ENCODE results near the gene PPP1R14C. TPM values are rescaled to one million over a fixed set of nuclear protein-coding genes. Genes with fewer than 3 reads are reported as not detected.
A peak's percentile ranks its signal among the peaks of the same experiment; 100 is the strongest.

PPP1R14C gene
- total and polyA plus RNA-seq, 4 donors, result 6.5 to 68.4 (median 24.0) TPM

- WGBS, 2 donors, result 74 to 90% methylated on average over 6 of the region's 6 CpGs
- Histone ChIP-seq H3K4me1 (ENCODE audit: control insufficient read depth in 5 of 5, insufficient read depth in 5 of 5, low read length in 5 of 5) (peaks cover 0 to 16% (median 6%) of the 10 kb centered on the region in 5 donors), H3K9me3 (ENCODE audit: control insufficient read depth in 4 of 4, insufficient read depth in 3 of 4, low read length in 3 of 4) (peaks cover 0 to 5% (median 2%) of the 10 kb centered on the region in 4 donors), H3K36me3 (ENCODE audit: control insufficient read depth in 4 of 4, insufficient read depth in 4 of 4, low read length in 4 of 4) (no peaks in the 10 kb centered on the region), H3K27ac (ENCODE audit: low read depth in 1 of 2, low read length in 1 of 2) (no peak overlapping the region), H3K4me3 (no peak overlapping the region), H3K27me3 (ENCODE audit: control insufficient read depth in 3 of 3, insufficient read depth in 3 of 3, low read length in 2 of 3) (peaks cover 0 to 2% (median 0%) of the 10 kb centered on the region in 3 donors), H3K9ac (ENCODE audit: insufficient read depth in 1 of 2, low read length in 2 of 2) (no peak overlapping the region)
- DNase-seq, result peak in 1 of 3 donors; percentile 38
- ATAC-seq (ENCODE audit: insufficient read depth, low FRiP score), result no peak
- TF ChIP-seq CTCF (IDR thresholded peaks at IDR 0.05; ENCODE audit: control extremely low read depth, extremely low read depth), result no peak
These were observed 108.8 kb downstream of the PPP1R14C start for GRCh38 chr6:150251566-150252186.

- ATAC-seq (ENCODE audit: insufficient read depth, low FRiP score) (peak; percentile 60), DNase-seq (no peak)
- Histone ChIP-seq H3K27me3 (ENCODE audit: control insufficient read depth in 3 of 3, insufficient read depth in 3 of 3, low read length in 2 of 3) (peaks cover 0 to 2% (median 0%) of the 10 kb centered on the region in 3 donors), H3K9ac (ENCODE audit: insufficient read depth in 1 of 2, low read length in 2 of 2) (no peak overlapping the region), H3K4me1 (ENCODE audit: control insufficient read depth in 5 of 5, insufficient read depth in 5 of 5, low read length in 5 of 5) (peaks cover 0 to 16% (median 6%) of the 10 kb centered on the region in 5 donors), H3K27ac (ENCODE audit: low read depth in 1 of 2, low read length in 1 of 2) (peak overlapping the region in 1 of 2 donors; percentile 43), H3K36me3 (ENCODE audit: control insufficient read depth in 4 of 4, insufficient read depth in 4 of 4, low read length in 4 of 4) (no peaks in the 10 kb centered on the region), H3K4me3 (no peak overlapping the region), H3K9me3 (ENCODE audit: control insufficient read depth in 4 of 4, insufficient read depth in 3 of 4, low read length in 3 of 4) (peaks cover 0 to 2% (median under 1%) of the 10 kb centered on the region in 4 donors)
- no peak for TF ChIP-seq CTCF (IDR thresholded peaks at IDR 0.05; ENCODE audit: control extremely low read depth, extremely low read depth)
- WGBS, 2 donors, result 70 to 78% methylated on average over 6 of the region's 6 CpGs
These were observed 110.0 kb downstream of the PPP1R14C start for GRCh38 chr6:150252714-150253444.

- ATAC-seq (ENCODE audit: insufficient read depth, low FRiP score) (no peak), DNase-seq (no peak)
- Histone ChIP-seq H3K36me3 (ENCODE audit: control insufficient read depth in 4 of 4, insufficient read depth in 4 of 4, low read length in 4 of 4) (no peaks in the 10 kb centered on the region), H3K27me3 (ENCODE audit: control insufficient read depth in 3 of 3, insufficient read depth in 3 of 3, low read length in 2 of 3) (peaks cover 0 to 2% (median 0%) of the 10 kb centered on the region in 3 donors), H3K4me3 (no peak overlapping the region), H3K9ac (ENCODE audit: insufficient read depth in 1 of 2, low read length in 2 of 2) (no peak overlapping the region), H3K4me1 (ENCODE audit: control insufficient read depth in 5 of 5, insufficient read depth in 5 of 5, low read length in 5 of 5) (peaks cover 0 to 16% (median 6%) of the 10 kb centered on the region in 5 donors), H3K9me3 (ENCODE audit: control insufficient read depth in 4 of 4, insufficient read depth in 3 of 4, low read length in 3 of 4) (peaks cover 0 to 2% (median 0%) of the 10 kb centered on the region in 4 donors), H3K27ac (ENCODE audit: low read depth in 1 of 2, low read length in 1 of 2) (peak overlapping the region in 1 of 2 donors; percentile 43)
- 78 to 80% methylated on average over 3 of the region's 3 CpGs for WGBS, 2 donors
- TF ChIP-seq CTCF (IDR thresholded peaks at IDR 0.05; ENCODE audit: control extremely low read depth, extremely low read depth), result no peak
These were observed 110.6 kb downstream of the PPP1R14C start for GRCh38 chr6:150253489-150253888.

Measured in lung (tissue), 12 donors.